ENCODE results near the gene ZNF438.
"Not testable (repeated sequence)": the region's sequence is repeated elsewhere in the genome, so short reads cannot be mapped to it uniquely, and the experiment has no call there.

The ZNF438 gene

GRCh38 chr10:30992681-30993080 lies 39.0 kb downstream of the ZNF438 start:
- Histone ChIP-seq H3K36me3 (ENCODE audit: insufficient read depth, low read length) (no peaks in the 10 kb centered on the region), H3K9ac (ENCODE audit: low read depth, low read length) (no peak overlapping the region), H3K9me3 (ENCODE audit: control insufficient read depth, insufficient read depth, low read length) (peaks cover 11% of the 10 kb centered on the region), H3K4me1 (ENCODE audit: insufficient read depth, low read length) (no peaks in the 10 kb centered on the region)

DNA sequence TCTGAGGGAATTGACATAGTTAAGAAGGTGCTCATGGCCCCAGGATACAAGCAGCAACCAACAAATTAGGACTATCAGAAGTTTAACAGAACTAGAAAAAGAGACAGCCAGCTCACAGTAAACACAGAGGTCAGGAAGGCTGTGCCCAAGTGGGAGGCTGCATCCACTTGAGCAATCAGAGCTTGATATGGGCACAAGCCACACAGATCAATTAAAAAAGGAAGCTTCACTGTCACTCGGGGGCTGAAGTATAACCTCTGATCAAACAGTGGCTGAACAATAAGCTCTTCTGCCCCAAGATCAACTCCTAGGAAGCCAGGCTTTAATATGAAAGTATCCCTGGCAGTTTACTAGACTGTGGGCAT lies 40.0 kb downstream of the ZNF438 start:
- no peak overlapping the region for H3K9ac ChIP-seq (ENCODE audit: low read depth, low read length)
- H3K9me3 ChIP-seq (ENCODE audit: control insufficient read depth, insufficient read depth, low read length): peaks cover 11% of the 10 kb centered on the region
- H3K36me3 ChIP-seq (ENCODE audit: insufficient read depth, low read length): no peaks in the 10 kb centered on the region
- H3K4me1 ChIP-seq (ENCODE audit: insufficient read depth, low read length): no peaks in the 10 kb centered on the region

GRCh38 chr10:30990971-30991646 lies 40.6 kb downstream of the ZNF438 start:
- no peaks in the 10 kb centered on the region for H3K36me3 ChIP-seq (ENCODE audit: insufficient read depth, low read length)
- peaks cover 11% of the 10 kb centered on the region for H3K9me3 ChIP-seq (ENCODE audit: control insufficient read depth, insufficient read depth, low read length)
- no peaks in the 10 kb centered on the region for H3K4me1 ChIP-seq (ENCODE audit: insufficient read depth, low read length)
- no peak overlapping the region for H3K9ac ChIP-seq (ENCODE audit: low read depth, low read length)

GRCh38 chr10:30990351-30990750 lies 41.3 kb downstream of the ZNF438 start:
- Histone ChIP-seq H3K4me1 (ENCODE audit: insufficient read depth, low read length) (no peaks in the 10 kb centered on the region), H3K36me3 (ENCODE audit: insufficient read depth, low read length) (no peaks in the 10 kb centered on the region), H3K9ac (ENCODE audit: low read depth, low read length) (no peak overlapping the region), H3K9me3 (ENCODE audit: control insufficient read depth, insufficient read depth, low read length) (peaks cover 11% of the 10 kb centered on the region)

DNA sequence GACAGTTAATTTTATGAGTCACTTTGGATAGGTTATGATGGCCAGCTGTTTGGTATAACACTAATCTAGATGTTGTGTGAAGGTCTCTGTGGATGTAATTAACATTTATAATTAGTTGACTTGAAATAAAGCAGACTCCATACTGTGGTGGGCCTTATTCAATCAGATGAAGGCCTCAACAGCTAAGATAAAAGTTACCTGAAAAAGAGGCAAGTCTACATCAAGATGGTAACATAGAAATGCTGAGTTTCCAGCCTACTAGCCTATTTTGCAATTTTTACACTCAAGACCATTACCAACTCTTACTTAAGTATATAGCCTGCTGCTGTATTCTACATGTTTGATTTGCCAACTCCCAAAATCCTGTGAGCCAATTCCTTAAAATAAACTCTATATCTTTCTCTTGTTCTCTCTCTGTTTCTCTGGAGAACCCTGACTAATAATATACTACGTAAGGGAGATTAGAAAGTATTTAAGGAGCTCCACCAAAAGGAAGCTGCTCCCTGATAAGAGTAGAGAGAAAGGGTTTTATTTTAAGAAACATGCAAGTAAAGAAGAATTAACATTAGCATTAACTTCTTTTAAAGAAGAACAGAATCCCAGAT lies 42.7 kb downstream of the ZNF438 start:
- Histone ChIP-seq H3K36me3 (ENCODE audit: insufficient read depth, low read length) (no peaks in the 10 kb centered on the region), H3K4me1 (ENCODE audit: insufficient read depth, low read length) (no peaks in the 10 kb centered on the region), H3K9me3 (ENCODE audit: control insufficient read depth, insufficient read depth, low read length) (peaks cover 4% of the 10 kb centered on the region), H3K9ac (ENCODE audit: low read depth, low read length) (no peak overlapping the region)

GRCh38 chr10:30987463-30987862 lies 44.2 kb downstream of the ZNF438 start:
- H3K36me3 ChIP-seq (ENCODE audit: insufficient read depth, low read length): no peaks in the 10 kb centered on the region
- no peak overlapping the region for H3K9ac ChIP-seq (ENCODE audit: low read depth, low read length)
- peaks cover under 1% of the 10 kb centered on the region; the same call in 1 of the 2 replicates for H3K9me3 ChIP-seq (ENCODE audit: control insufficient read depth, insufficient read depth, low read length)
- no peaks in the 10 kb centered on the region for H3K4me1 ChIP-seq (ENCODE audit: insufficient read depth, low read length)

- H3K4me1 ChIP-seq (ENCODE audit: insufficient read depth, low read length): no peaks in the 10 kb centered on the region
- H3K9ac ChIP-seq (ENCODE audit: low read depth, low read length): no peak overlapping the region
- no peaks in the 10 kb centered on the region for H3K9me3 ChIP-seq (ENCODE audit: control insufficient read depth, insufficient read depth, low read length)
- H3K36me3 ChIP-seq (ENCODE audit: insufficient read depth, low read length): no peaks in the 10 kb centered on the region
Measured at GRCh38 chr10:30986053-30986555, 45.6 kb downstream of the ZNF438 start.

DNA sequence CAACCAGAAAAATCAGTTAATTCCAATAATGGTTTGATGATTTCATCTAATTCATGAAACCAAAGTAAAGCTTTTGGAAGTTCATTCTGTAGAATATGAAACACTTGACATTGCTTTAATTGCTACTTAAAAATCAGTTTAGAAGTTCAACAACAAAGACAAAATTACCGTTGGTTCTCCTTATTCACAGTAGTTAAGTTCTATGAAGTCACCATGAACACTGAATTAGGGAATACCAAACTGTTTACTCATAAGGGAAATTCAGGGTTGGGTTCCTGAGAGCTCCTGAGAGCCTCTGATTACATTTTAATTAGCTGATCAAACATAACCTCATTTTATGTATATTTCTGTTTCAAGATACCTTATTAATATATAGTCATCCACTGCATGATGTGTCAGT lies 46.2 kb downstream of the ZNF438 start:
- Histone ChIP-seq H3K4me1 (ENCODE audit: insufficient read depth, low read length) (no peaks in the 10 kb centered on the region), H3K36me3 (ENCODE audit: insufficient read depth, low read length) (no peaks in the 10 kb centered on the region), H3K9me3 (ENCODE audit: control insufficient read depth, insufficient read depth, low read length) (no peaks in the 10 kb centered on the region), H3K9ac (ENCODE audit: low read depth, low read length) (no peak overlapping the region)

DNA sequence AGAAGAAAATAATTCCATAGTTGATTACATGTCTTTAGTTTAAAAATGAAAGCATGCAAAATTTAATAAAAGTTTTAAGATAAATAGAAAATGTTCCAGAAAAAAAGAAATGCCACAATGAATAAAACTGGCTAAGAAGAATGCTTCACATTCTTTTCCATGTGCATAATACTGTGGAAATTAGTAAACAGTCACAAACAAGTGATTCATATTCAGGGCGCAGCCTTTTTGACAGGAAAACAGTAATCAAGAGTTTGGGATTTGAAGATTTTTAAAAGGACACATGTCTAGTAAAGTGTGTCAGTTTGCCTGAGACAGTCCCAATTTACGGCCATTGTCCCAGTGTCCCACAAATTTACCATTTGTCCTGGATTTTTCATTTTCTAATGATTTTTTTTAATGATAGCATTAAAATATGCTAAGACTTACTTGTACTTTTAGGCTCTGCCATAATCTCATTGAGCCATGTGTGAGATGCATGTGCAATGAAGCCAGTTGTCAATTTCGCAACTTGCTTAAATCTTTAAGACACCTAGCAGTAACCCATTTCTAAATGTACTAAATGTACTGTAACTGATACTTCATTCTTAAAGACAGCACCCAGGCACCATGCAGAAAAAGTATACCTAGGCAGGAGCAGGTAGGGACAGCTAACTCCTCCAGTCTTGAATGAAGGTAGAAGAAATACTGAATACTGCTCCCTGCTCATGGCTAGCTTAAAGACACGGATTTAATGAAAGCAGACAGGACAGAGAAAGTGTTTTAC lies 46.9 kb downstream of the ZNF438 start:
- Histone ChIP-seq H3K36me3 (ENCODE audit: insufficient read depth, low read length) (no peaks in the 10 kb centered on the region), H3K9me3 (ENCODE audit: control insufficient read depth, insufficient read depth, low read length) (no peaks in the 10 kb centered on the region), H3K4me1 (ENCODE audit: insufficient read depth, low read length) (no peaks in the 10 kb centered on the region), H3K9ac (ENCODE audit: low read depth, low read length) (no peak overlapping the region)

- not testable (repeated sequence) for H3K4me1 ChIP-seq (ENCODE audit: insufficient read depth, low read length); H3K36me3 ChIP-seq (ENCODE audit: insufficient read depth, low read length); H3K9ac ChIP-seq (ENCODE audit: low read depth, low read length); H3K9me3 ChIP-seq (ENCODE audit: control insufficient read depth, insufficient read depth, low read length)
Measured at GRCh38 chr10:30983209-30983608, 48.5 kb downstream of the ZNF438 start.

- no peaks in the 10 kb centered on the region for H3K36me3 ChIP-seq (ENCODE audit: insufficient read depth, low read length)
- H3K9me3 ChIP-seq (ENCODE audit: control insufficient read depth, insufficient read depth, low read length): no peaks in the 10 kb centered on the region
Measured at GRCh38 chr10:30980951-30981616, 50.6 kb downstream of the ZNF438 start.

DNA sequence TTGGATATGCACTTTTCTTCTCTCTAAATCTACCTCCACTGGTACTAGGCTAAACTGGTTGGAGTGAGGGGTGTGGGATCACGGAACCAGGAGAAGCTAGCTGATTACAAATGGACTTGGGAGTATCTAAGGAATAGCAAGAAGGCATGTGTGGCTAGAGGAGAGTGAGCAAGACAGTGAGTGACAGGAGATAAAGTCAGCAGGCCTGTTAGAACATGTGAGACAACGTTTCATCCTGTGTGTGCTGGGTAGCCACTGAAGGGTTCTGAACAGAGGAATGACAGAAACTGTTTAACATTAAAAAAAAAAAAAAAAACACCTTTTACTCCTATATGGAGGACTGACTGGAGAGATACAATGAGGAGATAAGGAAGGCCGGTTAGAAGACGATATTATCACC lies 51.7 kb downstream of the ZNF438 start:
- H3K9ac ChIP-seq (ENCODE audit: low read depth, low read length): no peak overlapping the region
- H3K4me1 ChIP-seq (ENCODE audit: insufficient read depth, low read length): no peaks in the 10 kb centered on the region
- no peaks in the 10 kb centered on the region for H3K9me3 ChIP-seq (ENCODE audit: control insufficient read depth, insufficient read depth, low read length)
- H3K36me3 ChIP-seq (ENCODE audit: insufficient read depth, low read length): no peaks in the 10 kb centered on the region

More at GRCh38 chr10:30980951-30981616, 50.6 kb downstream of the ZNF438 start:
- H3K4me1 ChIP-seq (ENCODE audit: insufficient read depth, low read length): no peaks in the 10 kb centered on the region
- no peak overlapping the region for H3K9ac ChIP-seq (ENCODE audit: low read depth, low read length)

GRCh38 chr10:30978843-30979242 lies 52.8 kb downstream of the ZNF438 start:
- H3K4me1 ChIP-seq (ENCODE audit: insufficient read depth, low read length): no peaks in the 10 kb centered on the region
- no peaks in the 10 kb centered on the region for H3K36me3 ChIP-seq (ENCODE audit: insufficient read depth, low read length)
- H3K9ac ChIP-seq (ENCODE audit: low read depth, low read length): no peak overlapping the region
- H3K9me3 ChIP-seq (ENCODE audit: control insufficient read depth, insufficient read depth, low read length): no peaks in the 10 kb centered on the region

- no peaks in the 10 kb centered on the region for H3K36me3 ChIP-seq (ENCODE audit: insufficient read depth, low read length)
- no peak overlapping the region; the same call in 1 of the 2 replicates for H3K9ac ChIP-seq (ENCODE audit: low read depth, low read length)
- H3K4me1 ChIP-seq (ENCODE audit: insufficient read depth, low read length): no peaks in the 10 kb centered on the region
- H3K9me3 ChIP-seq (ENCODE audit: control insufficient read depth, insufficient read depth, low read length): no peaks in the 10 kb centered on the region
Measured at GRCh38 chr10:30977385-30977784, 54.3 kb downstream of the ZNF438 start.

Data from ES-I3 (cell line).